GM18868 (cell line): Measurements from ENCODE around the gene SAFB.

ENCODE experiments used
- ATAC-seq: cut with Tn5 transposase; IDR thresholded peaks from one replicate; pipeline ENCODE4 v1.9.1; 2021; ENCODE audit warnings: mild to moderate bottlenecking, moderate library complexity; ENCODE audit not compliant: unreplicated experiment

The SAFB gene

DNA sequence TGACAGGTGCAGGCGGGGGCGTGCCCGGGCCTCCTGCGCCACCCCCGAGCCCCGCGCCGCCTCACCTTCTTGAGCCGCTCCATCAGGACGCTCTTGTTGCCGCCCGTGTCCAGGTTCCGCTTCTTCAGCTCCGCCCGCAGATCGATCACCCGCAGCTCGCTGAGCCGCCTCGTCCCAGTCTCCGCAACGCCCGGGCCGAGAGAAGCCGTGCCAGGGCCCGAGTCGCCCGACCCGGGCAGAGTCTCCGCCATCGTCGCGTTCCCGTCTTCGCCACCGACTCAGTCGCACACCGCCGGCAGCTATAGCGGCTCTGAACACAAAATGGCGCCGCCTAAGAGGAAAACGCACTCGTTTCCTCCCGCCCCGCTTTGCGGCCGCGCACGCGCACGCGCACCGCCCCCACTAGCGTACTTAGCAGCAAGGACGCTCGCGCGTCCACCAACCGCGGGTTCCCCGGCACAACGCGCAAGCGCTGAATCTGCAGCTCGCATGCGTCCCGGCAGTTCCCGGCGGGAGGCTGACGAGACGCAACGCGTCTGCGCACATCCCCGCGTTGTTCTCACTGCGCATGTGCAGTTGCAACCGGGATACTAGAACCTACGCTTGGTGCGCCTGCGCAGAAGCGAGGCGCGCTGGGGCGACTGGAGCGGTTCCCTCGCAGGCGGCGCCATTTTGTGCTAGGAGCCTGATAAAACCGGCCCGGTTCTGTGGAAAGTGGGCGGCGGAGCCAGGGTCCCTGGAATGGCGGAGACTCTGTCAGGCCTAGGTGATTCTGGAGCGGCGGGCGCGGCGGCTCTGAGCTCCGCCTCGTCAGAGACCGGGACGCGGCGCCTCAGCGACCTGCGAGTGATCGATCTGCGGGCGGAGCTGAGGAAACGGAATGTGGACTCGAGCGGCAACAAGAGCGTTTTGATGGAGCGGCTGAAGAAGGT is at the start of gene SAFB, which contains the start of gene SAFB2:
Gene SAFB (plus strand): TSS at position 619 of the 932 bp plus-strand sequence. CDS start 123 bp downstream, at position 742.
Gene SAFB2 (minus strand): TSS at position 312 of the 932 bp plus-strand sequence. CDS start 61 bp downstream, at position 251.
- peak; percentile 79 for ATAC-seq

DNA sequence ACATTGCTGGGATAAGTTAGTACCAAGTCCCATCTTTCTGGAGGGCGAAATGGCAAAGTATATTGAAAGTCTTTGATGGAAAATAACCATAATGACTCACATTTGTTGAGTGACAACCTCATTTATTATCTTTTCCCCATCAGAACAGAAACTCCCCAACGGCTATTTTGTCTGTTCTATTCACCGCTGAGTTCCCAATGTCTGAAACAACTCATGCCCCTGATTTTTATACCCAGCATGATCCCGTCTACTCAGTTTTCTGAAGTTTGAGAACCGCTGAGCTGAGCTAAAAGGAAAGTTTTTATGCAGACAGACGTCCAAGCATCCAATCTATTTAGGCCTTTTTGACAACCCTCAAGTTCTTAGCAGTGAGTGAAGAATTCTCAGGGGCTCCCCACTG is 47.3 kb upstream of the SAFB start:
- no peak for ATAC-seq

- ATAC-seq = no peak
Observed at GRCh38 chr19:5578097-5578846, 44.6 kb upstream of the SAFB start.

GRCh38 chr19:5579286-5579685 is 43.6 kb upstream of the SAFB start:
- ATAC-seq = no peak

DNA sequence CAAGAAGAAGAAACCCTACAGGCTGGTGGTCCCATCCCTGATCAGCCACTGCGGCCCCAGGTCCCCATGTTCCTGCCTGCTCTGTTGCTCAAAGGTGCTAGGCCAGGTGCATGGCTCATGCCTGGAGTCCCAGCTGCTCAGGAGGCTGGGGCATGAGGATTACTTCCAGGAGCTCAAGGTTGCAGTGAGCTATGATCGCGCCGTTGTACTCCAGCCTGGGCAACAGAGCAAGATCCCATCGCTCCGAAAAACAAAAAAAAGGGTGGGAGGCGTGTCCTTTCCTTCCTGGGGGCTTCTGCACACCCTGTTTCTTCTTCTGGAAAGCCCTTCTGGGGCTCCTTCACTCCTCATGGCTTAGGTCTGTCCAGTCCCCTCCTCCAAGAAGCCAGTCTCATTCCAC is 43.2 kb upstream of the SAFB start:
- no peak for ATAC-seq

DNA sequence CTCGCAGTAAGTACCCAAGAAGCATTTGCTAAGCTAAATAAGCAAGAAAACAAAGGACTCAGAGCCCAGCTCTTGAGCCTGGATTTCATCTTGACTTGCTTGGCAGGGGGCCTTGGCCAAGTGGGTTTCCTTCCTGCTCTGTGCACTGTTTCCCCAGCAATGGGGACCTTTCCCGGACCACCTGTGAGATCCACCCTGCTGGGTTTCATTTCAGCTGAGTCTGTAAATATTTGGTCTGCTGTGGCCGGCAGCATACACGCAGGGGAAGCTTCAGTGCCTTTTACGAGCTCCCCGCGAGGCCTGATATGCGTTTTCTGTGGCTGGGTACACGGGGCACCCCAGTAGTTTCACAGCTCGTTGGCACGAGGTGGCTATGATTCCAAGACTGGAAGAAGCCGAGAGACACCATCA is 42.7 kb upstream of the SAFB start:
- no peak for ATAC-seq

- no peak for ATAC-seq
Observed at GRCh38 chr19:5585461-5586299, 37.2 kb upstream of the SAFB start.

DNA sequence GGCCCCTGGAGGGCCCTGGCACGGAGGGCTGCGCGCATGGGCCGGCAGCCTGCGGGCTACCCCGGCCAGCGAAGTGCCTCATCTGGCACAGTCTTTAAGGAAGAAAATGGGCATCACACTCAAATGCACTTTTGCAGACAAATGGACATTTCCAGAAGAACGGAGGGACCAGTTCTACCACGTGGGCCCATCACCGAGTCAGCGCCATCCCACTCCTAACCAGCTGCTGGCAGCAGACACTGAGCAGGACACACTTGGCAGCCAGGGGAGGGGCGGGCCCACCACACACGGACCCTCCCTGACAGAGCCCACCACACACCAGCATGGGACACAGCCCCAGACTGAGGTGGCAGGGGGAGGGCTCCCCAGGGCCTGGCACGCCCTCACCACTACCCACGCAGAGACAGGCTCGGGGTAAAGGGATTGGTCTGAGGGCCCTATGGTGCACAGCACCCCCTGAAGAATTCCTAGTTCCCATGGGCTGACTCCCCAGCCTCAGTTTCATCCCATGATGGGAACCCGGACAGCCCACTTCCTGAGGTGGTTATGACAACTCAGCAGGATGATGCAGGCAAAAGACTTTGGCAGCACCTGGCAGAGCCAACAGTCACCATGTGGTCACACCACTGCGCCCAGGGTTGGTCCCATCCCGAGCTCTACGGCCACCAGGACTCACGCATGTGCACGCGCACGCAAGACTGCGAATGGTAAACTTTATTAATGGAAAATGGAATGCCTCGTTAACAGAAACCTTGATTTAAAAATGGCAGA is 36.4 kb upstream of the SAFB start:
- no peak for ATAC-seq

GRCh38 chr19:5587071-5587455 is 35.8 kb upstream of the SAFB start:
- no peak for ATAC-seq

DNA sequence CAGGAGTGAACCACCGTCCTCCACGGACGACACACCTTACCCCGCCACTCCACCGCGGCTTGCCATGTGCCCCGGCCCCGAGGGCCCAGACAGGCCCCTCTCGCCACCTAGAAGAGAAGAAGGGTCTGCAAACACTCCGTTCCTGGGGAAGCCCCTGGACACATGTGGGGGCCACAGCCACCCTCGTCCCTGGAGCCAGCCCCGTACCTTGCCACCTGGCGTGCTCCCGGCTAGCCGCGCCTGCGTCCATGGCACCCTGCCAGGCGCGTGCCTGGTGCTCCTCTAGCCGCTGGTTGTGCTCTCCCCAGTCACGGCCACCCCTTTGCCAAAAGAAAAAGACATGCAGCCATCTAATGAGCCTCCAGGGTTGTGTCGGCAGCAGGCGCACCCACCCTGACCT is 35.2 kb upstream of the SAFB start:
- ATAC-seq = no peak

DNA sequence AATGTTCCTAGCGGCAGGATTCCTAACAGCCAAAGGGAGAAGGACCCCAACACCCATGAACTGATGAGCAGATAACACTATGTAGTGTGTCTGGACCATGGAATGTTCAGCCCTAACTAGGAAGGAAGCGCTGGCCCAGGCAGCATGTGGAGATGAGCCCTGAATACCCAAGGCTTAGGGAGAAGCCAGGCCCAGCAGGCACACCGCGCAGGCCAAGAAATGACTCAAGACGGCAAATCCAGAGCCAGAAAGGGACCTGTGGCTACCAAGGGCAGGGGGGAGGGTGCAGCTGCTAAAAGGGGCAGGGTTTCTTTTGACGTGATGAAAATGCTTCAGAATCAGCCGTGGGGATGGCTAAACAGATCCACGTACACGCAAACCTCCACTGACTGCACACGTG is 34.4 kb upstream of the SAFB start:
- ATAC-seq = no peak

- no peak for ATAC-seq
Observed at GRCh38 chr19:5588906-5589676, 33.8 kb upstream of the SAFB start.

DNA sequence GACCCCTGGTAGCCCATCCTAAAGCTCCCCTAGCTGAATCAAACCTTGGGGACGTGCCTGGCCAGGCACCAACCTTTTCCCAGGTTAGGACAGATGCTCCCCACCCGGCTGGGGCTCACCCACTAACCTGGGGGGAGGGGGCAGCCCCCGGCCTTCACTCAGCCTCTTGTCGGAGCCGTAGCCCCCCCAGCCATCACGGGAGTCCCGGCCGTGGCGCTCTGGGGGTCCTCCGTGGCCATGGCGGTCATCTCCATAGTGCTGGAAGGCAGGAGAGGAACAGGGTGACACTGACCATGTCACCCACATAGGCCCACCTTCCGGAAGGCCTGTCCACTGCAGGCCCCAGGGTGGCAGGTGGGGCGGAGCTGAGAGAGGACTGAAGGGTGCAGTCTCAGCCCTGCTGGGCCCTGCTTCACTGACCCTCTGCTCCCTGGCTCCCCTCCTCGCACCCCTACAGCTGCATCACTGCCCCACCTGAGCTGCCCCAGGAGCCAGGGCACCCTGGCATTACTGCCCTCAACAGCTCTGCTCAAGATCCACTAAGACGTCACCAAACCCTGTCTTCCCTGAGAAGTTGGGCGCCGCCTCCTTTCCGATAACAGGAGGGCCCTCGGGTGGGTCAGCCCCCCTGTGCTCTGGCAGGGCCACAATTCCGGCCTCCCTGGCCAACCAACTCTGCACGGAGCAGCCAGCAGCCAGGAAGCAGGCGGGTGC is 32.6 kb upstream of the SAFB start:
- ATAC-seq = no peak

DNA sequence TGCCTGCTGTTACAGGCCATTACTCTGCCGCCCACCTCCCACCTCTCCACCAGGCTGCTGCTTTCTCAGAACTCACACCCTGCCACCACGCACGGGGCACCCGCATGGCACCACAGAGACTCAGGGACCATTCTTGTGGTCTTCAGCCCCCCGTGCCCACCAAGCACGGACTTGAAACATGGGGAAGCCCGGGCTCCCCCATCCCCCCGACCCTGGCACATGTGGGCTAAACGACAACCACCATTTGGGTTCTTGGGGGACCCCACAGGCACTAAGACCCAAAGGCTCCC is 32.1 kb upstream of the SAFB start:
- ATAC-seq = no peak

DNA sequence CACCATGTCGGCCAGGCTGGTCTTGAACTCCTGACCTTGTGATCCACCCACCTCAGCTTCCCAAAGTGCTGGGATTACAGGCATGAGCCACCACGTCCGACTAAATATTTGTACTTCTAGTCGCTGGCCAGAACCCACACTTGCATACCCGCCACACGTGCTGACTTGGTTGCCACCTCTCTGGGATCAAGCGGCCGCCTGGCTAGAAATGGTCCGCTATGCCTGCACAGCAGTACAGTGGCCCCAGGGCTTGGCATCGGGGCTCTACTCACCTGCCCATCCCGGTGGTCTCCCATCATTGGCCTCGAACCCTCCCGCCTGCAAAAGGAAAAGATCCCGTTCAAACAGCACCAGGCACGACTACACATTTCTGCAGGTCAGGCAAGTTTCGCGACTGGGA is 31.4 kb upstream of the SAFB start:
- ATAC-seq = no peak

DNA sequence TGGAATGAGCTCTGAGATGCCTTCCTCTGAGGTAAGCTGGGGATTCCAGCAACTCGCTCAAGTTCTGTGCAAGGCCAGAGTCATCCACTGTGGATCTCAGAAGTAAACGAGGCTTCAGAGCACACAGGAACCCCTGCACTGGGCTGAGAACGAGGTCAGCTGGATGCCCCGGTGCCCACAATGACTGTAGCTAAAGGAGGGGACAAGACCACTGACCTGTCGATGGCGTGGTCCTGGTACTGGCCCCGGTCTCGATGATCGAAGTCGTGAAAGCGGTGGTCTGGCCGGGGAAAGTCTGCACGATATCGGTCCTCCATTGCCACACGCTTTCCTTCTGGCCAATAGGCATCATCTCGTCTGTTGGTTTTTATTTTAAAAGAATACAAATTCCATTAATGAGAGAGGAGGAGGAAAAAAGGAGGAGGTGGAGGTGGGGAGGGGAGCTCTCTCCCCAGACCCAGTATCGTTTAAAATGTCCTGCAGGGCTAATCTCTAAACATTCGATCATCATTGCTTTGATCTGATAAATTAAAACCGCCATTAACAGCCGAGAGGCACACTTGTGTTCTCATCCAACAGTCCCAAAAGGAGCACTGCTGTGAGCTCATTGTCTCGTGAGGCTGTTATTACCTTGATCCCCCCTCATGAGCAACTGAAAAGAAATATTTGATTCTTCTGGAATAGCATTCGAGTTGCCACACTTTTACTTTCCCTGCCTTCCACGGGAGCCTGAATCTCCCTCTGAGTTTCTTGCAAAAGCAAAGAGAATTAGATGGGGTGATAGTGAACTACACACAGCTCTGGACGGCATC is 30.1 kb upstream of the SAFB start:
- ATAC-seq = no peak

GRCh38 chr19:5593343-5594255 is 29.3 kb upstream of the SAFB start:
- ATAC-seq = no peak
